Psoas muscle (tissue), 8 donors: ENCODE data around the gene DOP1B. TPM values are rescaled to one million over a fixed set of nuclear protein-coding genes. Genes with fewer than 3 reads are reported as not detected.

Source experiments
- ATAC-seq, 4 donors: fragments of 200-7000 bp; cut with Tn5 transposase; one replicate each; pipeline ENCODE4 v1.9.1; 2020; ENCODE audit warnings: moderate library complexity in 3 of 4, mild to moderate bottlenecking in 2 of 4
- DNase-seq, 2 donors: peaks; one replicate each; pipeline ENCODE4 v3.0.0-alpha.2; 2020
- H3K27ac ChIP-seq: fragments of 200-600 bp; one replicate; pipeline ENCODE4 v1.8.0; 2022
- H3K27me3 ChIP-seq, 3 donors: fragments of 200-600 bp in 1 of 3; one replicate each; pipeline versions ENCODE4 v1.6.1 to v1.8.0; 2013 to 2022; ENCODE audit warnings: low read length in 2 of 3, mild to moderate bottlenecking in 2 of 3, moderate library complexity in 1 of 3; ENCODE audit not compliant: insufficient read depth in 3 of 3
- H3K36me3 ChIP-seq, 2 donors: fragments of 200-600 bp in 1 of 2; one replicate each; pipeline versions ENCODE4 v1.6.1 to v1.8.0; 2013 to 2022; ENCODE audit warnings: low read depth in 1 of 2, mild to moderate bottlenecking in 1 of 2, moderate library complexity in 1 of 2; ENCODE audit not compliant: insufficient read depth in 1 of 2
- H3K4me1 ChIP-seq: fragments of 200-600 bp; one replicate; pipeline ENCODE4 v1.8.0; 2022
- H3K4me3 ChIP-seq: fragments of 200-600 bp; one replicate; pipeline ENCODE4 v1.8.0; 2022; ENCODE audit warnings: mild to moderate bottlenecking
- H3K9me3 ChIP-seq: fragments of 200-600 bp; one replicate; pipeline ENCODE4 v1.8.0; 2022
- WGBS, 3 donors: extraction: QIAGEN DNeasy Blood & Tissue Kit; methylation state at CpG; one replicate each; pipeline versions ENCODE4 v1.1.6 to v1.1.7; 2013; 5-methylcytosine and 5-hydroxymethylcytosine counted together
- intact Hi-C, 2 donors: fragments of 100-400 bp; cut with DNase I; formaldehyde crosslinking; loops; one replicate each; pipeline versions ENCODE4 v1.11.0 to v1.14.2; 2022
- long read RNA-seq, 2 donors: library from polyadenylated mRNA; unstranded; transcript quantifications; one replicate each; pipeline ENCODE4 v2.0.0, GENCODE V29; 2021
- polyA plus RNA-seq, 3 donors: library from polyadenylated mRNA; stranded (reverse); fragments of 200-250 nt; gene quantifications; one replicate each; pipeline ENCODE4 v1.2.3, GENCODE V29; 2013
- total RNA-seq, 4 donors: library from RNA; stranded (reverse); fragmentation: NEBNext Ultra II Directional in 2 of 4; extraction: Animal tissue kit (Norgen Biotek cat#: 25700) in 2 of 4; gene quantifications; one replicate each; pipeline versions ENCODE4 v1.2.1 to v1.2.4, GENCODE V29; 2021 to 2023
- TF ChIP-seq, protein P1 (sequence below): fragments of 200-600 bp; IDR thresholded peaks from one replicate; pipeline ENCODE4 v1.8.0; 2022; ENCODE audit warnings: antibody characterized with exemption
- donor health status: healthy with polysubstance abuse.
- donor health status: DM: no; HTN: no; CAD: no; lungs with moderate emphysema.
- donor health status: Bipolar disorder and iron deficiency.
- donor health status: healthy.
- donor health status: DM: yes; HTN: yes; CAD: no.
- donor health status: DM: no; HTN: no; CAD: no.
- donor health status: DM: no; HTN: no; CAD: no.
- donor health status: DM: yes; HTN: yes; CAD: no.

The DOP1B gene, protein sequence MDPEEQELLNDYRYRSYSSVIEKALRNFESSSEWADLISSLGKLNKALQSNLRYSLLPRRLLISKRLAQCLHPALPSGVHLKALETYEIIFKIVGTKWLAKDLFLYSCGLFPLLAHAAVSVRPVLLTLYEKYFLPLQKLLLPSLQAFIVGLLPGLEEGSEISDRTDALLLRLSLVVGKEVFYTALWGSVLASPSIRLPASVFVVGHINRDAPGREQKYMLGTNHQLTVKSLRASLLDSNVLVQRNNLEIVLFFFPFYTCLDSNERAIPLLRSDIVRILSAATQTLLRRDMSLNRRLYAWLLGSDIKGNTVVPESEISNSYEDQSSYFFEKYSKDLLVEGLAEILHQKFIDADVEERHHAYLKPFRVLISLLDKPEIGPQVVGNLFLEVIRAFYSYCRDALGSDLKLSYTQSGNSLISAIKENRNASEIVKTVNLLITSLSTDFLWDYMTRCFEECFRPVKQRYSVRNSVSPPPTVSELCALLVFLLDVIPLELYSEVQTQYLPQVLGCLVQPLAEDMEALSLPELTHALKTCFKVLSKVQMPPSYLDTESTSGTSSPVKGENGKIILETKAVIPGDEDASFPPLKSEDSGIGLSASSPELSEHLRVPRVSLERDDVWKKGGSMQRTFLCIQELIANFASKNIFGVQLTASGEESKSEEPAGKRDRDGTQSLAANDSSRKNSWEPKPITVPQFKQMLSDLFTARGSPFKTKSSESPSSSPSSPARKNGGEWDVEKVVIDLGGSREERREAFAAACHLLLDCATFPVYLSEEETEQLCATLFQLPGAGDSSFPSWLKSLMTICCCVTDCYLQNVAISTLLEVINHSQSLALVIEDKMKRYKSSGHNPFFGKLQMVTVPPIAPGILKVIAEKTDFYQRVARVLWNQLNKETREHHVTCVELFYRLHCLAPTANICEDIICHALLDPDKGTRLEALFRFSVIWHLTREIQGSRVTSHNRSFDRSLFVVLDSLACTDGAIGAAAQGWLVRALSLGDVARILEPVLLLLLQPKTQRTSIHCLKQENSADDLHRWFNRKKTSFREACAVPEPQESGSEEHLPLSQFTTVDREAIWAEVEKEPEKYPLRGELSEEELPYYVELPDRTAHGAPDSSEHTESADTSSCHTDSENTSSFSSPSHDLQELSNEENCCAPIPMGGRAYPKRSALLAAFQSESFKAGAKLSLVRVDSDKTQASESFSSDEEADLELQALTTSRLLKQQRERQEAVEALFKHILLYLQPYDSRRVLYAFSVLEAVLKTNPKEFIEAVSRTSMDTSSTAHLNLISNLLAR (N-terminal part only)
- 10 to 100 TPM; 12.8 to 20.7 (median 14.3) TPM for total RNA-seq
- polyA plus RNA-seq: 1 to 10 TPM; 3.1 to 7.4 (median 4.7) TPM
- long read RNA-seq, donor 1, partial matches to known transcripts: 2 of 2 reads
- long read RNA-seq, donor 1, other reads (novel, unspliced or antisense): 0 of 2 reads
- long read RNA-seq, donor 2, partial matches to known transcripts: 11 of 13 reads
- long read RNA-seq, donor 2, other reads (novel, unspliced or antisense): 2 of 13 reads

DNA sequence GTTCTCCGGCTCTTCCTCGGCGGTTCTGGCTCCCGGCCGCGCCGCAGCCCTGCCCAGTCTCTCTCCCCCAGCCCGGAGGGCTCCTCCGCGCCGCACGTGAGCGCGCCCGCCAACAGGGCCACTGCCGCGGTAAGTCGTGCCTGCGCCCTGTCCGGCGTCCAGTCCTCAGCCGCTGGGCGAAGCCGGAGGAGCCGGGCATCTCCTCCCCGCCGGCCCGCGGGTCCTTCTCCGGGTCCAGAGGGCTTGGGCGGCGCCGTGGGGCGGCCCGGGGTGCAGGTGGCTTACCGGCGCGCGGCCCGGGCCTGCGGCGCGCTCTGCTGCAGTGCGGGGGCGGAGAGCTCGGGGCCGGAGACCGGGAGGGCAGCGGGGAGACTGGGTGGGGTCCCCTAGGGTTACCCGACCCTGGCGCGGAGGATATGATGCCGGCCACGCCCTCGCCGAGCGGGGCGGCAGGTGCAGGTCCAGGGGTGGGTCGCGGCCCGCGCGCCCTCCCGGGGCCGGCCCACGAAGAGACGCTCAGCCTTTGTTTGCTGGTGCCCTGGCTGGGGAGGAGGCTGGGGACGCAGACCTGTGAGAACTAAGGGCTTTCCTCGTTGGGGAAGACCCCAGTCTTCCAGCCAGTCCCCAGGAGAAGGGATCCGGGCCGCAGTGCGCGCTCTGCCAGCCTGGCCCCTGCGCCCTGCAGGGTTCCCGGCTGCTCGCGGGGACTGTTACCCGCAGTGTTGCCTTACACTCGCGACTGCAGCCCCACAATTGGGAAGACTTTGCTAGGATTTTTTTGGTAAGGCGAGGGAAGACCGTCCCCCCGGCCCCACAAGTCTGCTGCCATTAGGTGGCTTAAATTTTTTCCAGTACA is at the start of gene DOP1B:
TSS of gene DOP1B (plus strand) at position 10 of the 856 bp plus-strand sequence. CDS start 7,910 bp downstream, outside the sequence.
- Histone ChIP-seq H3K36me3 (no peaks in the 10 kb centered on the region), H3K9me3 (no peaks in the 10 kb centered on the region), H3K27ac (peak within 1 kb of the TSS; percentile 79), H3K4me1 (peaks cover 15% of the 10 kb centered on the region), H3K4me3 (peak within 1 kb of the TSS; percentile 92), H3K27me3 (no peaks in the 10 kb centered on the region)
- ATAC-seq: peak in 1 of 4 donors; percentile 9
- intact Hi-C loops: loop anchor here (2.0 to 5.0 kb wide), 3 partner anchors 40 to 164 kb away; partner anchors contain the start of gene MORC3 (in 1 of the 2)
- TF ChIP-seq, protein P1, sequence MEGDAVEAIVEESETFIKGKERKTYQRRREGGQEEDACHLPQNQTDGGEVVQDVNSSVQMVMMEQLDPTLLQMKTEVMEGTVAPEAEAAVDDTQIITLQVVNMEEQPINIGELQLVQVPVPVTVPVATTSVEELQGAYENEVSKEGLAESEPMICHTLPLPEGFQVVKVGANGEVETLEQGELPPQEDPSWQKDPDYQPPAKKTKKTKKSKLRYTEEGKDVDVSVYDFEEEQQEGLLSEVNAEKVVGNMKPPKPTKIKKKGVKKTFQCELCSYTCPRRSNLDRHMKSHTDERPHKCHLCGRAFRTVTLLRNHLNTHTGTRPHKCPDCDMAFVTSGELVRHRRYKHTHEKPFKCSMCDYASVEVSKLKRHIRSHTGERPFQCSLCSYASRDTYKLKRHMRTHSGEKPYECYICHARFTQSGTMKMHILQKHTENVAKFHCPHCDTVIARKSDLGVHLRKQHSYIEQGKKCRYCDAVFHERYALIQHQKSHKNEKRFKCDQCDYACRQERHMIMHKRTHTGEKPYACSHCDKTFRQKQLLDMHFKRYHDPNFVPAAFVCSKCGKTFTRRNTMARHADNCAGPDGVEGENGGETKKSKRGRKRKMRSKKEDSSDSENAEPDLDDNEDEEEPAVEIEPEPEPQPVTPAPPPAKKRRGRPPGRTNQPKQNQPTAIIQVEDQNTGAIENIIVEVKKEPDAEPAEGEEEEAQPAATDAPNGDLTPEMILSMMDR: no peak
- peak in 1 of 2 donors; percentile 18 for DNase-seq
- 1 to 2% (median 1%) methylated on average over 62 to 83 of the region's 83 CpGs for WGBS, 3 donors

DNA sequence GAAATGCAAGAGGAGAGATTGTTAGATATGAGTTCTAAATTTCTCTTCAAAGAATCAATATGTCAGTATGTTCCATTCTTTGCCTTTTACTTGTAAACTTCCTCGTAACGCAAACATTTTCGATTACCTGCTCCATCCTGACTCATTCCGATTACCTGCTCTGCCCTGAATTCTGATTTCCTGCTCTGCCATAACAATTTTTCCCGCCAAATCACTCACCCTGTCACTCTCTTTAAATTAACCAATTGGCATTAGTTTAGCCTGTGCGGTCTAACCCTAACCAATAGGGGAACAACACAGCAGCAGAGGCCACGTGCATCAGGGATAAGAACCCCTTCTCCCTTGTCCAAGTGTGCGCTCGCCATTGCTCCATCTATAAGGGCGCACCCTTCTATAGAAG is 46.8 kb upstream of the DOP1B start:
- peaks cover 3% of the 10 kb centered on the region for H3K4me1 ChIP-seq
- H3K36me3 ChIP-seq: no peaks in the 10 kb centered on the region
- WGBS, 3 donors: 94 to 96% (median 95%) methylated on average over 10 of the region's 10 CpGs
- TF ChIP-seq, protein P1: no peak
- no peak for ATAC-seq
- H3K27me3 ChIP-seq: no peaks in the 10 kb centered on the region
- no peaks in the 10 kb centered on the region for H3K9me3 ChIP-seq
- no peak overlapping the region for H3K4me3 ChIP-seq
- intact Hi-C loops: loop anchor here in 1 of 2 donors (5.0 to 10.0 kb wide), 2 partner anchors 43 to 75 kb away; no protein-coding TSS in a partner anchor
- no peak for DNase-seq
- H3K27ac ChIP-seq: no peak overlapping the region

DNA sequence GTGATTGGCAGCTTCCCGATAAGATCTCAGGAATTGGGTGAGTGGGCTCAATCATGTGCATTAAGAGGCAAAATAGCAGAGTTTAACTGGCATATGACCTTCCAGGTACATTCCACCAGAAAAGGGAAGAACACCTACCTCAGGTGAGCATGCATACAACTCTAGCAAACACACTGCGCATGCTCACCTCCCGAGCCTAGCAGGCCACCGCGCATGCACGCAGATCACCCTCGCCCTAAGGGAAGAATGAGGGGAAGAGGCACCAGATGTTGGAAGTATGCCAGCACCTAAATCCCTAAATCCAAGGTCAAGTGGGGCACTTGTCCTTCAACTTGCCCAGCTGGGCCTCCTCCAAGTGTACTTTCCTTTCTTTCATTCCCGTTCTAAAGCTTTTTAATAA is 45.4 kb upstream of the DOP1B start:
- 72 to 89% (median 89%) methylated on average over 8 of the region's 8 CpGs for WGBS, 3 donors
- Histone ChIP-seq H3K36me3 (no peaks in the 10 kb centered on the region), H3K9me3 (no peaks in the 10 kb centered on the region), H3K27ac (no peak overlapping the region), H3K4me1 (peaks cover 3% of the 10 kb centered on the region), H3K27me3 (no peaks in the 10 kb centered on the region), H3K4me3 (no peak overlapping the region)
- DNase-seq (no peak), ATAC-seq (no peak)
- TF ChIP-seq, protein P1: no peak
- intact Hi-C loops: loop anchor here in 1 of 2 donors (5.0 kb wide), 1 partner anchor 44 kb away; no protein-coding TSS in a partner anchor
